Rectal smooth muscle tissue (tissue), 1 donor: Measurements from ENCODE around the gene CHD1L.
"Not testable (repeated sequence)": the region's sequence is repeated elsewhere in the genome, so short reads cannot be mapped to it uniquely, and the experiment has no call there.

Experiments used
- H3K27ac ChIP-seq: one replicate; pipeline ENCODE4 v1.7.0; 2013; ENCODE audit warnings: low read depth, low read length, inconsistent platforms
- H3K27me3 ChIP-seq: one replicate; pipeline ENCODE4 v1.7.0; 2013; ENCODE audit warnings: low read length; ENCODE audit not compliant: control insufficient read depth, insufficient read depth
- H3K36me3 ChIP-seq: one replicate; pipeline ENCODE4 v1.7.0; 2013; ENCODE audit warnings: low read length; ENCODE audit not compliant: control insufficient read depth, insufficient read depth
- H3K4me1 ChIP-seq: one replicate; pipeline ENCODE4 v1.7.0; 2013; ENCODE audit warnings: low read length; ENCODE audit not compliant: control insufficient read depth, insufficient read depth
- H3K4me3 ChIP-seq: one replicate; pipeline ENCODE4 v1.7.0; 2013; ENCODE audit warnings: low read length
- H3K9ac ChIP-seq: one replicate; pipeline ENCODE4 v1.7.0; 2013; ENCODE audit warnings: low read length

CHD1L gene

DNA sequence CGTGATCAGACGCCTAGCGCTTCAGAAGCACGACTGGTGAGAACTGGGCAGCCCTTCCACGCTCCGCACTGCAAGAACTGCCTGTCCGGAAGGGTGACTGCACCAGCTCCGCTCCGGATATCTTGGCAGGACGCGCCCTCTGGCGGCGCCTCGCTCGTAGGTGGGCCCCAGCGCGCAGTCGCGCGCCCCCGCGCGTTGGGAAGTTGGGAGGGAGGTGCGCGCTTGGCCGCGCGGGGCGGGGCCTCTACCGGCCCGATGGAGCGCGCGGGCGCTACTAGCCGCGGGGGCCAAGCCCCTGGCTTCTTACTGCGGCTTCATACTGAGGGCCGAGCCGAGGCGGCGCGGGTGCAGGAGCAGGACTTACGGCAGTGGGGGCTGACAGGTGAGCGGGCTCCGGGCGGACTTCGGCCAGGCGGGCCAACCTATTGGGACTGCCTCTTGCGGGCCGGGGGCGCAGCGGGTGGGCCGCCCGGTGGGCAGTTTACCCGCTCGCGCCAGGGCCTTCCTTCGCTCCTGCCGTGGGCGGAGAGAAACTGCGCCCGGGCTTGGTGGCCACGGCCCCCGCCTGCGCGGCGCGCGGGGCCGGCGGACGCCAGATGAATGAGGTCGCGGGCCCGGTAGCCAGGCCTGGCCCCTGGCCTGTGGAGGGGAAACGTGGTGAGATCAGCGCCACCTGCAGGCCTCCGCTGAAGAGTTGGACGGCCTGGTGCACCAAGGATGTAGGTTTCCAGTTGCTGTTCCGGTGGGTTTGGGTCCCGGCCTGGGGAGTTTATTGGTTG is at the start of gene CHD1L:
Gene CHD1L, plus strand, starts transcription at position 236 of the 779 bp plus-strand sequence. Its CDS starts 20 bp downstream, at position 256.
- Histone ChIP-seq H3K4me1 (peaks cover 8% of the 10 kb centered on the region), H3K36me3 (no peaks in the 10 kb centered on the region), H3K4me3 (peak within 1 kb of the TSS; percentile 85), H3K9ac (peak within 1 kb of the TSS; percentile 46), H3K27ac (peak within 1 kb of the TSS; percentile 84), H3K27me3 (no peaks in the 10 kb centered on the region)

DNA sequence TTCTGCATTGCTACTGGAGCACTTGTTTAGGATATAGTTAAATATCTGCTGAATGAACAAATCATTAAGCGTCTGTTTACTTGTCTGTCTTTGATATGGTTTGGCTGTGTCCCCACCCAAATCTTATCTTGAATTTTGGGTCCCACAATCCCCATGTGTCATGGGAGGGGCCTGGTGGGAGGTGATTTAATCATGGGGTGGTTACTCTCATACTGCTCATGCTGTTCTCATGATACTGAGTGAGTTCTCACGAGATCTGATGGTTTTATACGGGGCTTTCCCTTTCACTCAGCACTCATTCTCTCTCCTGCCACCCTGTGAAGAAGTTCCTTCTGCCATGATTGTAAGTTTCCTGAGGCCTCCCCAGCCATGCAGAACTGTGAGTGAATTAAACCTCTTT is 45.2 kb upstream of the CHD1L start:
- not testable (repeated sequence) for H3K9ac ChIP-seq, H3K27ac ChIP-seq, H3K27me3 ChIP-seq, H3K36me3 ChIP-seq, H3K4me1 ChIP-seq, H3K4me3 ChIP-seq

DNA sequence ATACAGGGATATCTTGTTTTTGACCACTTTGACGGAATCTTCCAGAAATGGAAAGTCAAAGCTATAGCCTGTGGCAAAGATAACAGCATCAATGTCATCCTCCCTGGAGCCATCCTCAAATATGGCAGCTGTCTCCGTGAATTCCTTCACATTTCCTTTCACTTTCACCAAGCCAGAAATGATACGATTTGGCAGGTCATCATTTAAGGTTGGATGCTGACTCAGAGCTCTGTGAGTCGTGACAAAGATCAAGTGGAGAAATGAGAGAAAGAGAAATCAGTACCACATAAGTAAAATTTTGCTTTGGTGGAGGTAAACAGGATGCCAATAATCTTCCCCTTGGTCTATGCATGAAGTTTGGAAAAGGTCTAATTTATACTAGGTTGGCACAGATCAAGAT is 41.2 kb upstream of the CHD1L start:
- no peak overlapping the region for H3K4me3 ChIP-seq
- no peaks in the 10 kb centered on the region for H3K36me3 ChIP-seq

DNA sequence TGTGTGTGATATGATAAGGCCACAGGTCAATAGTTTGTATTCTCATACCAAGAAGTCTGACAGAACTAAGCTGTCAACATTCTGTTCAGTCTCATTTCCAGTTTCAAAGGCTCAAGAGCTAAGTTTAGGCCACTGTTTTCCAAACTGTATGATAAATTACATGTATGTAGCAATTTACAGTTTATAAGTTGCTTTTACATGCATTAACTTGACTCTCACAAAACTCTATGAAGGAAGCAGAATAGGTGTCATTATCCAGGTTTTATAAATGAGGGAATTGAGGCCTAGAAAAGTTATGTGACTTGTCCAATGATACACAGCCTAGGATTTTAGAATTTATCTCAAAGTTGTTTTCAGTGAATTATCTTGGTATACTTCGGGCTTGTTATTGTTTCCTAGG is 40.7 kb upstream of the CHD1L start:
- H3K36me3 ChIP-seq, result no peaks in the 10 kb centered on the region
- H3K9ac ChIP-seq, result no peak overlapping the region
- H3K27ac ChIP-seq, result no peak overlapping the region
- H3K27me3 ChIP-seq, result no peaks in the 10 kb centered on the region
- H3K4me1 ChIP-seq, result no peaks in the 10 kb centered on the region
- H3K4me3 ChIP-seq, result no peak overlapping the region

More for the DNA sequence above, 41.2 kb upstream of the CHD1L start:
- Histone ChIP-seq H3K27ac (no peak overlapping the region), H3K4me1 (no peaks in the 10 kb centered on the region), H3K9ac (no peak overlapping the region), H3K27me3 (no peaks in the 10 kb centered on the region)

DNA sequence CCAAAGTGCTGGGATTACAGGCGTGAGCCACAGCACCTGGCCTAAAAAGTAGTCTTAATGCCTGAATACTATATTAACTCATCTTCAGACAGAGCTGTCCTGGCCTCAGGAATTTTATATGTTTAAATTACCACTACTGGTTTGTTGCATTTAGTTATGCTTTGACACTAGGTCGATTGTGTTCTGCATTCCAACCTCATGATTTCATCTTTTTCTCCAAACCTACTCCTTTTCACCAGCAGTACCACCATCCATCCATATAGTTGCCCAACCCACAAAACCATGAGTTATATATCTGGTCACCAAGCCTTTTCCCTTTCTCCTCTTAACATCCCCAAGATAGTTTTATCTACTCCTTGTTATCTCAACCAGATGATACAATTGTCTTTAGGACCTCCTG is 39.9 kb upstream of the CHD1L start:
- no peaks in the 10 kb centered on the region for H3K4me1 ChIP-seq
- H3K4me3 ChIP-seq, result no peak overlapping the region
- no peaks in the 10 kb centered on the region for H3K36me3 ChIP-seq
- H3K9ac ChIP-seq, result no peak overlapping the region
- H3K27me3 ChIP-seq, result no peaks in the 10 kb centered on the region
- H3K27ac ChIP-seq, result no peak overlapping the region

DNA sequence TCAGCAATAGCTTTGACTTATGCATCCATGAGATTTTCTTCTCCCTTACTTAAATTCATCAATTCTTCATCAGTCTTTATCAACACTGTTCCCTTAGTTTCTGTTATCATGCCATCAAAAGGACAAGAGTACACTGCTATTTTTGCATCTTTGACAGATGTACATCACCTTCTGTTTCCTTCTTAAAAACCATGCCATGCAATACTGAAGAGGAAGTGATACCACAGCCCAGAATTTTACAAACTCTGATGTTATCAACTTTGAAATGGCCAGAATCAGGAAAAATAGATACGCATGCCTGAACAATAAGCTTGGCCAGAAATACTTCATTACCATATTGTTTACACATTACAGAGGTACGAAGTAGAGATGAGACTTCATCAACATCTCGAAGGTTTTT is 38.4 kb upstream of the CHD1L start:
- Histone ChIP-seq H3K27me3 (no peaks in the 10 kb centered on the region), H3K4me3 (no peak overlapping the region), H3K4me1 (no peaks in the 10 kb centered on the region), H3K36me3 (no peaks in the 10 kb centered on the region), H3K27ac (no peak overlapping the region), H3K9ac (no peak overlapping the region)

DNA sequence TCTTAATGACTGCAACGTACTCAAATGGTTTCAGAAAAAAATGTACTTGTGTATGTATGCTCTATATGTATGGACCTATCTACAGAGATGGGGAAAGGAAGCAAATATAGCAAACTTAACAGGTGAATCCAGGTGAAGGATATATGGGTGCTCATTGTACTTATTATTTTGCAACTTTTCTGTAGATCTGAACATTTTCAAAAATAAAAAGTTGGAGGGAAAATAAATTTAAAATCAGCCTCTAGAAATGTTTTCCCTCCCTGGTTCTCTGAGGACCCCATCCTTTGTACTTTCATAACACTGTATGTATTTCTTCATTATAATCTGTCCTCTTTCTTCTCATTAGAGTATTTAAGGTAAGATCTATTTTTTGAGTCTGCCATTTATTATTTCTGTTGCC is 35.3 kb upstream of the CHD1L start:
- H3K4me1 ChIP-seq, result no peaks in the 10 kb centered on the region
- H3K27ac ChIP-seq, result no peak overlapping the region
- no peak overlapping the region for H3K4me3 ChIP-seq
- H3K36me3 ChIP-seq, result no peaks in the 10 kb centered on the region
- no peaks in the 10 kb centered on the region for H3K27me3 ChIP-seq
- H3K9ac ChIP-seq, result no peak overlapping the region

DNA sequence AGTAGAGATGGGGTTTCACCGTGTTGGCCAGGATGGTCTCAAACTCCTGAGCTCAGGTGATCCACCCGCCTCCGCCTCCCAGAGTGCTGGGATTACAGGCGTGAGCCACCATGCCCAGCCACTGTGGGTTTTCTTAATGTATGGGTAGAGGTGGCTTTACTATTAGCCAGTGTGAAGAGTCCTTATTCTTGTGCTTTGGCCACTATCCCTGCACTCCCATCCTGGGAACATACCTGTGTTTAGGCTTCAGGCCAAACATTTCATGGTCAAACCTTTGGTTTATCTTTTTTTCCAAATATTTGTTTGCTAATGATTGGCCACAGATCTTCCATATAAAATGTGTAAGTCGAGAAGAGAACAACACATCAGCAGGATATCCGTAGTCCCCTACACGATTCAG is 33.9 kb upstream of the CHD1L start:
- Histone ChIP-seq H3K4me1 (no peaks in the 10 kb centered on the region), H3K27ac (no peak overlapping the region), H3K9ac (no peak overlapping the region), H3K4me3 (no peak overlapping the region), H3K27me3 (no peaks in the 10 kb centered on the region), H3K36me3 (no peaks in the 10 kb centered on the region)

DNA sequence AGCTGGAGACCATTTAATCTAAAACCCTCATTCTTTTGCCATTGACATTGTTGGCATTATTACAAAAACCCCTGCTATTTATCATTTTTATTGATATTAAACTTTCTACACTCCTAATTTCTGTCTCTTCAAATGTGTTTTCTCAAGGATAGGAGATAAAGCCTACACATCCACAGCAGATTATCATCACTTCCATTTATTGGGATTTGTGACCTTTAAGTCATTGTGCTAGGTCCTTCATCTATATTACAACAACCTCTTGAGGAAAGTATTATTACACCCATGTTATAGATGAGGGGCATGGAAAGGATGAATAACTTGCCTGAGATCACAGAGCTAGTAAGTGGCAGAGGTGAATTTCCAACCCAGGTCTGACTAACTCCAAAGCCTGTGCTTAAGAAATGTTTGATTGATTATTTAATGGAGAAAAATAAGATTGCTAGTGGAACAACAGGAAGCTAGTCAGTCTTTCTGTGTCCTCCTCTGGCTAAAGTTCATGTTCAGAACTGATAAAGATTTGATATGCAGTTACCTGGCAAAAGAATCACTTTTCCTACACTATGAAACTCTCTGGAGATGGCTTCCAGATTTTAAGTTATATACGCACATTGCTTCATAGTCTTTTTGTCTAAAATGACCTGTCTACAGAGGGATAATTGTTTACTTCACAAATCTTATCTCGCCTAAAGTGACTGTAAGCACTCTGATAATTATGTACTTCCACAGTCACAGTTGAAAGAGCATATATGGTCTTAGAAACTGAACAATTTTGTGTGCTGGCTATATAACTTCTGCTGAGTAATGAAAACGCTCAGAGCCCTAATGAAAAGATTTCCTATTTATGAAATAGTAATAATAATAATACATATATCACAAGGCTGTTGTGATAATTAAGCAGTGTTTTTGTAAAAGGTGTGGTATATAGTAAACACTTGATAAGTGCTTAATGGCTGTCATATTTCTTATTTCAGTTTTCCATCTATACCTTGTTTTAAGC is 32.4 kb upstream of the CHD1L start:
- Histone ChIP-seq H3K9ac (no peak overlapping the region), H3K27ac (no peak overlapping the region), H3K36me3 (no peaks in the 10 kb centered on the region), H3K4me1 (no peaks in the 10 kb centered on the region), H3K4me3 (no peak overlapping the region), H3K27me3 (no peaks in the 10 kb centered on the region)

DNA sequence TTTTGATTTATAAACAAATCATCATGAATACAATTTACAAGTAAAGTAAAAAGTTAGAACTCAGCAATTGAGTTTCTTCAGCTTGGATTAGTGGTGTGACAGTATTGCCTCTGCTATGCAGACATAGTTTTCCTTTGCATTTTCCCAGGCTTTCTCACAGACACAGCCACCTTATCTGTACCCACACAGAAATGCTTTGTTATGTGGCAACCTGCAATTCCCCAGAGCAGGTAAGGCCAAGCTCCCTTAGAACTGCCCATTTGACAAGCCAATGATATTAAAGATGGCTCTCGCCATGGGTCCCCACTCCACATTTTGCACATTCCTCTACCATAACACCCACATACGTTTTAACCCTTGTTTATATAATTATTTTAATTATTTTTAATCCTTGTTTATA is 31.5 kb upstream of the CHD1L start:
- no peak overlapping the region for H3K27ac ChIP-seq
- no peak overlapping the region for H3K9ac ChIP-seq
- no peak overlapping the region for H3K4me3 ChIP-seq
- H3K27me3 ChIP-seq, result no peaks in the 10 kb centered on the region
- no peaks in the 10 kb centered on the region for H3K36me3 ChIP-seq
- H3K4me1 ChIP-seq, result no peaks in the 10 kb centered on the region

DNA sequence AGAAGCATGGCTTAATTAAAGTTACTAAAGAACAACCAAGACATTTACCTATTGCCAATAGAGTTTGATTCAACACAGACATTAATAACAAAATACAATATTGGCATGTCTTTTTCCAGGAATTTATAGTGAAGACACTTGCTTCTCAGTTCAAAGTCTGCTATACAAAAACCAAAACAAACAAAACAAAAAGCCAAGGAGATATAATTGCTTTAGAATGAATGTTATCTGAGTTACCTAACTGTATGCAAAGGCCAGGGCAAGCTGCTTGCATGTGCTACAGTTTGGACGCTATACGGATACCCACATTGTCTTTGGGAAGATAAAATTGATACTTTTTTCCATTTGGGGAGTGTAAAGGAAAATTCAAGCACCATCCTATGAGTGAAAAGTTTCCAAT is 30.9 kb upstream of the CHD1L start:
- Histone ChIP-seq H3K4me3 (no peak overlapping the region), H3K27me3 (no peaks in the 10 kb centered on the region), H3K9ac (no peak overlapping the region), H3K36me3 (no peaks in the 10 kb centered on the region), H3K27ac (no peak overlapping the region), H3K4me1 (no peaks in the 10 kb centered on the region)

DNA sequence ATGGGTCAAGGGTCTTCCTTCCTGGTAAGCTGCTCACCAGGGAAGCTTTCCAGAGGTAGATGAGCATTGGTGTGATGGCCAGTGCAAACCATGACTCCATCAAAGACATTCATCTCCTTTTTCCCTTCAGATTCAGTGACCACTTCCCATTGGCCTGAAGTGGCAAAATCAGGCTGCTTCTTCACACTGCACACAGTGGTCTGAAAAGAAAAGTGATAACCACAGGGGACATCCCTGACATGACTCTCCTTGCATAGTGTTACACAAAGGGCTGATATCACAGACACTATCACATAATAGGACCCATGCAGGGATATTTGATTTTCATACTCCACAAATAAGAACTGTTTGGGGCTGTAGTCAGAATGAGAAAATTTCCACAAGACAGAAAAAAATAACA is 29.2 kb upstream of the CHD1L start:
- no peaks in the 10 kb centered on the region for H3K4me1 ChIP-seq
- H3K4me3 ChIP-seq, result no peak overlapping the region
- H3K27me3 ChIP-seq, result no peaks in the 10 kb centered on the region
- no peak overlapping the region for H3K27ac ChIP-seq
- H3K36me3 ChIP-seq, result no peaks in the 10 kb centered on the region
- H3K9ac ChIP-seq, result no peak overlapping the region
